ENCODE data around the gene MRM3.
"Not testable (repeated sequence)": the region's sequence is repeated elsewhere in the genome, so short reads cannot be mapped to it uniquely, and the experiment has no call there.

MRM3 gene

GRCh38 chr17:781805-782731 is at the start of gene MRM3, which contains the start of gene GLOD4:
Gene MRM3, plus strand, starts transcription at chr17:782353. Its CDS starts 26 bp downstream, at chr17:782379.
Gene GLOD4, minus strand, starts transcription at chr17:782280. Its CDS starts 25 bp downstream, at chr17:782255.
- peak; percentile 94 for DNase-seq (ENCODE audit: low spot score)

GRCh38 chr17:732902-733720 is 49.0 kb upstream of the MRM3 start:
- DNase-seq (ENCODE audit: low spot score) = peak; percentile 28

- no peak for DNase-seq (ENCODE audit: low spot score)
These were observed 48.4 kb upstream of the MRM3 start for GRCh38 chr17:733743-734142.

- no peak for DNase-seq (ENCODE audit: low spot score)
These were observed 44.5 kb upstream of the MRM3 start for GRCh38 chr17:737561-738113.

GRCh38 chr17:740240-741017 is 41.7 kb upstream of the MRM3 start:
- peak; percentile 59 for DNase-seq (ENCODE audit: low spot score)

- DNase-seq (ENCODE audit: low spot score) = no peak
These were observed 39.9 kb upstream of the MRM3 start for GRCh38 chr17:742147-742793.

- DNase-seq (ENCODE audit: low spot score) = no peak
These were observed 39.0 kb upstream of the MRM3 start for GRCh38 chr17:743139-743538.

GRCh38 chr17:744937-745336 is 37.2 kb upstream of the MRM3 start:
- no peak for DNase-seq (ENCODE audit: low spot score)

GRCh38 chr17:745406-745805 is 36.7 kb upstream of the MRM3 start:
- DNase-seq (ENCODE audit: low spot score) = no peak

- no peak for DNase-seq (ENCODE audit: low spot score)
These were observed 36.0 kb upstream of the MRM3 start for GRCh38 chr17:746181-746580.

GRCh38 chr17:746783-747629 is 35.1 kb upstream of the MRM3 start:
- no peak for DNase-seq (ENCODE audit: low spot score)

GRCh38 chr17:748604-749003 is 33.5 kb upstream of the MRM3 start:
- DNase-seq (ENCODE audit: low spot score) = not testable (repeated sequence)

GRCh38 chr17:749359-749758 is 32.8 kb upstream of the MRM3 start:
- DNase-seq (ENCODE audit: low spot score) = not testable (repeated sequence)

- no peak for DNase-seq (ENCODE audit: low spot score)
These were observed 31.6 kb upstream of the MRM3 start for GRCh38 chr17:750431-751037.

GRCh38 chr17:751269-752001 is 30.7 kb upstream of the MRM3 start:
- DNase-seq (ENCODE audit: low spot score) = no peak

GRCh38 chr17:752002-752619 is 30.0 kb upstream of the MRM3 start, which contains the start of gene GEMIN4:
Gene GEMIN4, minus strand, starts transcription at chr17:752264. Its CDS starts 122 bp downstream, at chr17:752142.
- peak; percentile 92 for DNase-seq (ENCODE audit: low spot score)

GRCh38 chr17:752620-753219 is 29.4 kb upstream of the MRM3 start:
- DNase-seq (ENCODE audit: low spot score) = peak; percentile 43

GRCh38 chr17:753418-753817 is 28.7 kb upstream of the MRM3 start:
- DNase-seq (ENCODE audit: low spot score) = no peak
